Raji (cell line): ENCODE data around the gene PGP.

Experiments
- POLR2A ChIP-seq: IDR thresholded peaks from 2 replicates; pipeline ENCODE4 v1.6.1; 2011; ENCODE audit warnings: low read depth, low read length, control low read depth; ENCODE audit not compliant: insufficient read depth

The PGP gene

GRCh38 chr16:2186505-2186904, 28.1 kb downstream of the PGP start:
- no peak for TF ChIP-seq POLR2A

- TF ChIP-seq POLR2A = no peak
Observed at GRCh38 chr16:2186064-2186463, 28.6 kb downstream of the PGP start.

- no peak for TF ChIP-seq POLR2A
Observed at GRCh38 chr16:2184962-2185361, 29.7 kb downstream of the PGP start.

- no peak for TF ChIP-seq POLR2A
Observed at GRCh38 chr16:2184346-2184745, 30.3 kb downstream of the PGP start.

- TF ChIP-seq POLR2A = no peak
Observed at GRCh38 chr16:2183671-2184070, 31.0 kb downstream of the PGP start.

- TF ChIP-seq POLR2A = no peak
Observed at GRCh38 chr16:2181952-2182351, 32.7 kb downstream of the PGP start.

- no peak for TF ChIP-seq POLR2A
Observed at GRCh38 chr16:2180962-2181923, 33.4 kb downstream of the PGP start.

GRCh38 chr16:2180461-2180860, 34.2 kb downstream of the PGP start:
- no peak for TF ChIP-seq POLR2A

- TF ChIP-seq POLR2A = no peak
Observed at GRCh38 chr16:2179576-2179975, 35.1 kb downstream of the PGP start.

- no peak for TF ChIP-seq POLR2A
Observed at GRCh38 chr16:2179107-2179501, 35.5 kb downstream of the PGP start.

- TF ChIP-seq POLR2A = no peak
Observed at GRCh38 chr16:2178321-2179106, 36.1 kb downstream of the PGP start.

GRCh38 chr16:2177561-2177960, 37.1 kb downstream of the PGP start:
- TF ChIP-seq POLR2A = no peak

- no peak for TF ChIP-seq POLR2A
Observed at GRCh38 chr16:2177101-2177500, 37.5 kb downstream of the PGP start.

GRCh38 chr16:2176047-2176446, 38.6 kb downstream of the PGP start:
- TF ChIP-seq POLR2A = no peak

- TF ChIP-seq POLR2A = no peak
Observed at GRCh38 chr16:2175454-2175853, 39.2 kb downstream of the PGP start.
